ENCODE results near the gene DLX4. TPM values are rescaled to one million over a fixed set of nuclear protein-coding genes. Genes with fewer than 3 reads are reported as not detected.

DLX4 gene
- total and polyA plus RNA-seq, 2 experiments from 2014 or later: 0.60 to 1.3 TPM

DNA sequence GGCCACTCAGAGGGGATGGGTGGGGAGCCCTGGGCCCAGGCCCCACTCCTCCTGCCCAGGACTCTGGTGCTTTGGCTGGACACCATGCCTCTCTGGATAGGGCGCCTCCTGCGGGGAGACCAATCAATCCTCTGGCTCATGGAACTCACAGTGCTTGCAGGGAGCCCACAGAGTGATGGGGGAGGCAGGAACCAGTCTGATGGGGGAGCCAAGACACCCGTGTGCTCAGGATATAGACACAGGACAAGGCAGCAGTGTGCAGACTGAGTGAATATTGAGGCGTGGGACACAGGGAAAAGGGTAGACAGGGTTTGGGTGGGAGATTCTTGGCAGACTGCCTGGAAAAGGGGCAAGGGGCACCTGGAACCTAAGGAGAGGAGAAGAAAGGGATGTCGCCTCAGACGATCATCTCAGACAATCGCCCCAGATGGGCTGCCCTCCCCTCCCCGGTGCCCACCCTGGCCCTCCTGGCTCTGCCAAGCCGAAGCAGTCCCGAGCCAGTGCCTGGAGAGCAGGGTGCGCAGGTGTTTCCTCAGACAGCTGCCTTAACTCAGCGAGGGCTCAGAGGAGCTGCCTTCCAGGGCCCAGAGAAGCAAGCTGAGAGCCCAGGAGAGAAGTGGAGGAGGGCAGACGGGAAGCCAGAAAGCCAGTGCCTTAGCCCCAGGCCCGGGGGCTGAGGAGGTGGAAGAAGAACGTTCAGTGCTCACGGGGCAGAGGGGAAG lies 37.4 kb upstream of the DLX4 start:
- Histone ChIP-seq H3K4me1 (ENCODE audit: low read depth) (no peaks in the 10 kb centered on the region), H3K27me3 (no peaks in the 10 kb centered on the region), H3K27ac (no peak overlapping the region), H3K4me3 (no peak overlapping the region), H3K36me3 (no peaks in the 10 kb centered on the region), H3K9me3 (ENCODE audit: low read depth) (no peaks in the 10 kb centered on the region)
- no peak for DNase-seq (ENCODE audit: low read depth in 1 of 2, low spot score in 1 of 2)
- no peak for TF ChIP-seq CTCF (IDR thresholded peaks at IDR 0.05; ENCODE audit: low read depth, low read length)

DNA sequence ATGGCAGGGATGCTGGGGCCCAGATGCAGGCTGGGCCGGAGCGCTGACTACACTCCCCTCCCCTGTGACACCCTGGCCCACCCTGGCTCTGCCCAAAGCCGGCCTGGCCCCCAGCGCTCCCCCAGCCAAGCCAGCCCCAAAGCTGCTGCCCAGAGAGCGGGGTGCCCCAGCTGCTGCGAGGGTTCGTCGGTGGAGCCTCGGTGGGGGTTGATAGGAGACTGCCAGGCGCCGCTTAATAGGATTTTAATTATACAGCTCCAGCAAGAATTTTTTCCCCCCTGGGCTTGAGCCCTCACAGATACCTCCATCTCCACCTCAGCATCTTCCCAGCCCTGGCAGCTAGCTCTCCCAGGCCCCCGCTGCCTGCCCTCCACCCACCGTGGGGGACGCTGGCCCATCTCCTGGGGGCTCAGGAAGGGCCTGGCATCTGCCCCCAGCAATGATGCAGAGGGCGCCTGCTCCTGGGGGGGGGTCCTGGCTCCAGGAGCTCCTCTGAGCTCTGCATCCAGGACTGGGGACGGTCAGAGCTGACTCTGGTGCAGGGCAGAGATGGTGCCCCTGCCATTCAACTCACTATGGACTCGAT lies 36.8 kb upstream of the DLX4 start:
- H3K27me3 ChIP-seq: no peaks in the 10 kb centered on the region
- H3K4me3 ChIP-seq: no peak overlapping the region
- DNase-seq (ENCODE audit: low read depth in 1 of 2, low spot score in 1 of 2): no peak
- H3K36me3 ChIP-seq: no peaks in the 10 kb centered on the region
- no peaks in the 10 kb centered on the region for H3K9me3 ChIP-seq (ENCODE audit: low read depth)
- no peaks in the 10 kb centered on the region for H3K4me1 ChIP-seq (ENCODE audit: low read depth)
- H3K27ac ChIP-seq: no peak overlapping the region
- no peak for TF ChIP-seq CTCF (IDR thresholded peaks at IDR 0.05; ENCODE audit: low read depth, low read length)

DNA sequence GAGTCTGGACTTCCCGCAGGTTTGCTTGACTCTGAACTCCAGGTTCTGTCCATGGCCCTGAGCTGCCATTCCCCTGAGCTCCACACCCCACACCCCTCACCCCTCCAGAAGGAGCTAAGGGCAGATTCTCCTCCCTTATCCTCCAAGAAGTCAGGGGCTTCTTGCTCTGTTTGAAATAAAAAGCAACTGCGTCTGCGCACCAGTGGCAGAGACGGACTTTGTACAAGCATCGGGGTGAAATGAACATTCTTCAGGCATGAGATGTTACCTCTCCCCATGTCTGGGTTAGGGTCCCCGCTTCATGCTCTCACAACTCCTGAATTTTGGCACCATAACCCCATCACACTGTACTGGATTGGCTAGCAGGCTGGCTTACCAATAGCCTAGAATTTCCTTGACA lies 36.1 kb upstream of the DLX4 start:
- Histone ChIP-seq H3K27ac (no peak overlapping the region), H3K9me3 (ENCODE audit: low read depth) (no peaks in the 10 kb centered on the region), H3K4me1 (ENCODE audit: low read depth) (no peaks in the 10 kb centered on the region), H3K4me3 (no peak overlapping the region), H3K27me3 (no peaks in the 10 kb centered on the region), H3K36me3 (no peaks in the 10 kb centered on the region)
- DNase-seq (ENCODE audit: low read depth in 1 of 2, low spot score in 1 of 2): no peak
- TF ChIP-seq CTCF (IDR thresholded peaks at IDR 0.05; ENCODE audit: low read depth, low read length): no peak

DNA sequence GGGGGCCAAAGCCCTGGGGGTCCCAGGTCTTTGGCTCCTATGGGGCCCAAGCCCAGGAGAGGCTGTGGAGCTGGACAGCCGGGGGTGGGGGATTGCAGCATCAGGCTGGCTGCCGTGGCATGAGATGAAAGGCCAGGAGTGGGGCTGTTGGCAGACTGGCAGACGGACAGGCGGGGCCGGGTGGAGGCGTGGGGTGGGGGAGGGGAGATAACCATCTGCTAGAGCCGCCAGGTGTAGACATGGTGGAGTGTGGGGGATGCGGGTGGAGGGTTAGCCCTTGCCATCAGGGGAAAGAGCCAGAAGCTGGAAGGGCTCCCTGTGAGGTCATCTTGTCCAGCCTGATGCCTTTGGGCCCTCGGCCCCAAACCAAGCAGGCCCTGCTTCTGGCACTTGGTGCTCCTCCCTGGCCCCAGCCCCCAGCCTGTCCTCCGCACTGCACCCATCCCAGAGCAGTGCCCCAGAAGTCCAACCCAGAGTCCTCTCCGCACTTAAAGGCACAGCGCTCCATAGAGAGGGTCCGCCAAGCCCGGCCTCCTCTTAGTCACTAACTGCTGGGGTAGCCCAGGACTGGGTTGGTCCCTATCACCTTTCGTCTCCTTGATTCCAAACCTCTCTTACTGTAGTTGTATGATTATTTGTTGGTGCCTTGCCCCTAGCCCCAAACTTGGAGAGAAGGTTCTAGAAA lies 33.3 kb upstream of the DLX4 start:
- H3K27ac ChIP-seq: no peak overlapping the region
- H3K4me3 ChIP-seq: no peak overlapping the region
- H3K36me3 ChIP-seq: no peaks in the 10 kb centered on the region
- H3K27me3 ChIP-seq: no peaks in the 10 kb centered on the region
- DNase-seq (ENCODE audit: low read depth in 1 of 2, low spot score in 1 of 2): no peak
- H3K4me1 ChIP-seq (ENCODE audit: low read depth): no peaks in the 10 kb centered on the region
- TF ChIP-seq CTCF (IDR thresholded peaks at IDR 0.05; ENCODE audit: low read depth, low read length): no peak
- no peaks in the 10 kb centered on the region for H3K9me3 ChIP-seq (ENCODE audit: low read depth)

DNA sequence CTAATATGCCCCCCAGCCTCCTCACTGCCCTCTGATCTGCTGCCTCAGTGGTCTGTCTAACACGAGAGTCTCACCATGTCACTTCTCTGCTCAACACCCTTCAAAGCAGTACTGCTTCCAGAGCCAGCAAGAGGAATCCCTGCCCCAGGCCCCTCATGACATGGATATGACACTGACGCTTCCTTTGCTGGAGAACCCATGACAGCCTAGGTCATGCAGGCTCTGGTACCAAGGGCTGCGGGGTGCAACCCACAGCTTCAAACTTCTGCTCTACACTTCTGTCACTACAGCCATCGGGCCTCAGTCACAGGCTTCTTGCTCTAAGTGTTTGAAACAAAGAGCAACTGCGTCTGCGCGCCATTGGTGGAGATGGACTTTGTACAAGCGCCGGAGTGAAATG lies 32.6 kb upstream of the DLX4 start:
- TF ChIP-seq CTCF (IDR thresholded peaks at IDR 0.05; ENCODE audit: low read depth, low read length): no peak
- no peaks in the 10 kb centered on the region for H3K36me3 ChIP-seq
- no peak overlapping the region for H3K4me3 ChIP-seq
- no peaks in the 10 kb centered on the region for H3K4me1 ChIP-seq (ENCODE audit: low read depth)
- no peak overlapping the region for H3K27ac ChIP-seq
- no peaks in the 10 kb centered on the region for H3K27me3 ChIP-seq
- H3K9me3 ChIP-seq (ENCODE audit: low read depth): no peaks in the 10 kb centered on the region
- DNase-seq (ENCODE audit: low read depth in 1 of 2, low spot score in 1 of 2): no peak
